Kidney (tissue), 14 donors: ENCODE data around the gene MCM3AP. TPM values are rescaled to one million over a fixed set of nuclear protein-coding genes. Genes with fewer than 3 reads are reported as not detected.

Experiments used
- DNase-seq, 5 donors: peaks; one replicate each; pipeline ENCODE4 v3.0.0-alpha.2; 2013 to 2020
- FAIRE-seq: peaks from 2 replicates; lab custom pipeline; 2012; peaks lifted over from hg19 to GRCh38; lab: Jason Lieb, UNC
- H3K27ac ChIP-seq, 2 donors: one replicate each; pipeline ENCODE4 v1.7.0; 2013; ENCODE audit warnings: low read depth in 2 of 2, low read length in 2 of 2, inconsistent platforms in 1 of 2
- H3K27me3 ChIP-seq: one replicate; pipeline ENCODE4 v1.7.1; 2013; ENCODE audit warnings: low read length, inconsistent platforms; ENCODE audit not compliant: control insufficient read depth, insufficient read depth
- H3K36me3 ChIP-seq, 3 donors: one replicate each; pipeline versions ENCODE4 v1.7.0 to v1.7.1; 2013; ENCODE audit warnings: low read length in 3 of 3, control low read depth in 1 of 3, inconsistent platforms in 1 of 3; ENCODE audit not compliant: insufficient read depth in 3 of 3, control insufficient read depth in 2 of 3
- H3K4me1 ChIP-seq, 3 donors: one replicate each; pipeline versions ENCODE4 v1.7.0 to v1.7.1; 2013; ENCODE audit warnings: low read length in 3 of 3, inconsistent platforms in 1 of 3, low read depth in 1 of 3; ENCODE audit not compliant: control insufficient read depth in 2 of 3, insufficient read depth in 2 of 3
- H3K4me3 ChIP-seq, 3 donors: one replicate each; pipeline versions ENCODE4 v1.7.0 to v1.8.1; 2013; ENCODE audit warnings: low read length in 3 of 3, control low read depth in 1 of 3, inconsistent platforms in 1 of 3
- H3K9ac ChIP-seq, 3 donors: one replicate each; pipeline versions ENCODE4 v1.7.0 to v1.7.1; 2013; ENCODE audit warnings: low read length in 3 of 3, control low read depth in 1 of 3, inconsistent platforms in 1 of 3
- H3K9me3 ChIP-seq, 3 donors: one replicate each; pipeline versions ENCODE4 v1.7.0 to v1.7.1; 2013; ENCODE audit warnings: low read length in 3 of 3, control low read depth in 1 of 3, inconsistent platforms in 1 of 3; ENCODE audit not compliant: control insufficient read depth in 2 of 3, insufficient read depth in 1 of 3
- CTCF ChIP-seq: IDR thresholded peaks from 3 replicates; pipeline ENCODE4 v1.5.1; 2012; ENCODE audit warnings: mild to moderate bottlenecking, moderate library complexity, borderline replicate concordance; ENCODE audit not compliant: insufficient read depth; ENCODE audit errors: extremely low read depth
- intact Hi-C: fragments of 100-400 bp; cut with DNase I; formaldehyde crosslinking; loops from one replicate; pipeline ENCODE4 v1.11.1; 2022
- polyA plus RNA-seq: library from polyadenylated mRNA; stranded (reverse); fragments of 350-450 nt; fragmentation: Illumina TruSeq; extraction: RNeasy Lipid Tissue Mini Kit (QIAGEN cat#74804); gene quantifications from one replicate; pipeline ENCODE4 v1.2.3, GENCODE V29; 2014; ENCODE audit warnings: low read depth, low replicate concordance; ENCODE audit not compliant: insufficient read depth
- total RNA-seq: library from RNA; stranded (reverse); fragmentation: NEBNext Ultra II Directional; extraction: Animal tissue kit (Norgen Biotek cat#: 25700); gene quantifications from one replicate; pipeline ENCODE4 v1.2.1, GENCODE V29; 2021
- donor health status: control.
- donor health status: control.
- donor health status: control.
- donor health status: control.
- donor health status: control.
- donor health status: DM: yes; HTN: yes; CAD: no.
- donor health status: Normal renal cell carcinoma (clear cell type).

Gene MCM3AP
- total and polyA plus RNA-seq, 2 donors from 2014 or later: 29.0 to 101 TPM

- H3K4me1 ChIP-seq: peaks cover 0 to 2% (median 0%) of the 10 kb centered on the region in 3 donors
- H3K9me3 ChIP-seq: no peaks in the 10 kb centered on the region
- FAIRE-seq: no peak
- H3K4me3 ChIP-seq: no peak overlapping the region
- H3K9ac ChIP-seq: no peak overlapping the region
- peaks cover 6 to 7% (median 7%) of the 10 kb centered on the region in 3 donors for H3K36me3 ChIP-seq
- intact Hi-C loops: no loop called here
- TF ChIP-seq CTCF: no peak
- peak in 1 of 5 donors; percentile 7 for DNase-seq
- no peak overlapping the region for H3K27ac ChIP-seq
- no peaks in the 10 kb centered on the region for H3K27me3 ChIP-seq
Measured at GRCh38 chr21:46294647-46295176, 9.3 kb upstream of the MCM3AP start.

DNA sequence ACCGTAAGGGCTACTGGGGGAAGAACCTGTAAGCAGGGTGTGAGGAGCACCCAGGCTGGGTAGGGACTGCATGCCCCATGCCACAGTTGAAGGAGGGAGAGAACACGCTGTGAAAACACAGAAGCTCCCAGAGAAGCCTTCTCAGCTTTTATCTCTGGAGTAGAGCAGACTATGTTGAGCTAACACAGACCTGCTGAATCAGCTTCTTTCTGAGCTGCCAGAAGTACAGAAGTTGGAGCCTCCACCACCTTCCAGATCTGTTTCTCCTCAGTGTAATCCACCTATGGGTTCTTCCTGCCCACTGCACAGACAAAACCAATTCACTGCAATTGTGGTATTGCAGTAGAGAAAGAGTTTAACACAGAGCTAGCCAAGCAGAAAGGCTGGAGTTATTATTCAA, 6.2 kb upstream of the MCM3AP start:
- no peak for FAIRE-seq

GRCh38 chr21:46289655-46290179, 4.3 kb upstream of the MCM3AP start:
- DNase-seq: no peak
- no peaks in the 10 kb centered on the region for H3K27me3 ChIP-seq
- H3K4me3 ChIP-seq: no peak overlapping the region
- H3K27ac ChIP-seq: no peak overlapping the region
- TF ChIP-seq CTCF: no peak
- H3K36me3 ChIP-seq: peaks cover 7% of the 10 kb centered on the region in 3 donors
- no peak for FAIRE-seq
- peaks cover 4 to 14% (median 8%) of the 10 kb centered on the region in 3 donors for H3K4me1 ChIP-seq
- H3K9ac ChIP-seq: no peak overlapping the region
- intact Hi-C loops: no loop called here
- H3K9me3 ChIP-seq: no peaks in the 10 kb centered on the region

More for the DNA sequence above, 6.2 kb upstream of the MCM3AP start:
- no peak for DNase-seq
- H3K4me3 ChIP-seq: no peak overlapping the region
- no peak overlapping the region for H3K27ac ChIP-seq
- peaks cover 0 to 8% (median 4%) of the 10 kb centered on the region in 3 donors for H3K4me1 ChIP-seq
- H3K36me3 ChIP-seq: peaks cover 7% of the 10 kb centered on the region in 3 donors
- no peaks in the 10 kb centered on the region for H3K27me3 ChIP-seq
- intact Hi-C loops: no loop called here
- no peak for TF ChIP-seq CTCF
- no peaks in the 10 kb centered on the region for H3K9me3 ChIP-seq
- H3K9ac ChIP-seq: no peak overlapping the region
